Upper lobe of left lung (tissue), 6 donors: ENCODE measurements around the gene DRAXIN. TPM values are rescaled to one million over a fixed set of nuclear protein-coding genes. Genes with fewer than 3 reads are reported as not detected.

Experiments
- ATAC-seq, 2 donors: fragments of 200-7000 bp; cut with Tn5 transposase; one replicate each; pipeline ENCODE4 v1.9.1; 2022; ENCODE audit warnings: mild to moderate bottlenecking in 2 of 2, moderate library complexity in 2 of 2; ENCODE audit not compliant: low FRiP score in 2 of 2
- DNase-seq, 2 donors: peaks; one replicate each; pipeline ENCODE4 v3.0.0-alpha.2; 2019 to 2020
- H3K27ac ChIP-seq, 4 donors: fragments of 200-600 bp; sonication (generic); one replicate each; pipeline ENCODE4 v1.5.1; 2016 to 2019
- H3K27me3 ChIP-seq, 4 donors: fragments of 200-600 bp; sonication (generic); one replicate each; pipeline ENCODE4 v1.5.1; 2017 to 2019
- H3K36me3 ChIP-seq, 4 donors: fragments of 200-600 bp; sonication (generic); one replicate each; pipeline ENCODE4 v1.5.1; 2016 to 2019
- H3K4me1 ChIP-seq, 4 donors: fragments of 200-600 bp; sonication (generic); one replicate each; pipeline ENCODE4 v1.5.1; 2018 to 2019
- H3K4me3 ChIP-seq, 4 donors: fragments of 200-600 bp; sonication (generic); one replicate each; pipeline ENCODE4 v1.5.1; 2017 to 2019; ENCODE audit warnings: mild to moderate bottlenecking in 2 of 4, moderate library complexity in 1 of 4
- H3K9me3 ChIP-seq, 4 donors: fragments of 200-600 bp; sonication (generic); one replicate each; pipeline ENCODE4 v1.5.1; 2018 to 2019
- EP300 ChIP-seq, 4 donors: sonication (generic); formaldehyde crosslinking; IDR thresholded peaks; one replicate each; pipeline ENCODE4 v1.5.1; 2017; ENCODE audit warnings: antibody characterized with exemption in 4 of 4, control low read depth in 2 of 4
- POLR2A ChIP-seq, 4 donors: fragments of 450-650 bp; IDR thresholded peaks; one replicate each; pipeline ENCODE4 v1.5.1; 2016 to 2017; ENCODE audit warnings: antibody characterized with exemption in 4 of 4, mild to moderate bottlenecking in 2 of 4
- POLR2AphosphoS5 ChIP-seq, 2 donors: sonication (generic); formaldehyde crosslinking; IDR thresholded peaks; one replicate each; pipeline ENCODE4 v1.5.1; 2017; ENCODE audit warnings: antibody characterized with exemption in 2 of 2
- WGBS, 2 donors: methylation state at CpG; one replicate each; pipeline ENCODE4 v1.1.5; 2017 to 2018; 5-methylcytosine and 5-hydroxymethylcytosine counted together
- total RNA-seq, 6 donors: library from RNA; depleted of rRNA in 4 of 6; stranded (reverse); fragments of >200 nt in 4 of 6; gene quantifications; one replicate each; pipeline versions ENCODE4 v1.1.0 to v1.2.1, GENCODE V29; 2016 to 2021
- TF ChIP-seq, protein P1 (sequence below), 6 experiments: fragments of 450-650 bp in 4 of 6; fragments of 200-600 bp in 2 of 6; sonication (generic) in 2 of 6; IDR thresholded peaks; one replicate each; pipeline ENCODE4 v1.5.1; 2016 to 2019; ENCODE audit warnings: antibody characterized with exemption in 6 of 6
- donor health status: DM: no; HTN: no; CAD: no; lungs with moderate emphysema.
- donor health status: DM: no; HTN: yes; CAD: no; lungs with severe emphysema.

The DRAXIN gene
- total RNA-seq, 6 donors from 2014 or later = 0.11 to 0.17 TPM; not detected in 4

GRCh38 chr1:11645270-11645669 is 46.2 kb upstream of the DRAXIN start:
- peaks cover 0 to 8% (median 2%) of the 10 kb centered on the region in 4 donors for H3K27me3 ChIP-seq
- DNase-seq (no peak), ATAC-seq (no peak)
- peaks cover 17 to 22% (median 19%) of the 10 kb centered on the region in 4 donors for H3K4me1 ChIP-seq
- no peak overlapping the region for H3K27ac ChIP-seq
- WGBS, 2 donors = 88 to 93% methylated on average over 5 of the region's 5 CpGs
- H3K4me3 ChIP-seq = no peak overlapping the region
- H3K9me3 ChIP-seq = no peaks in the 10 kb centered on the region
- TF ChIP-seq, protein P1, sequence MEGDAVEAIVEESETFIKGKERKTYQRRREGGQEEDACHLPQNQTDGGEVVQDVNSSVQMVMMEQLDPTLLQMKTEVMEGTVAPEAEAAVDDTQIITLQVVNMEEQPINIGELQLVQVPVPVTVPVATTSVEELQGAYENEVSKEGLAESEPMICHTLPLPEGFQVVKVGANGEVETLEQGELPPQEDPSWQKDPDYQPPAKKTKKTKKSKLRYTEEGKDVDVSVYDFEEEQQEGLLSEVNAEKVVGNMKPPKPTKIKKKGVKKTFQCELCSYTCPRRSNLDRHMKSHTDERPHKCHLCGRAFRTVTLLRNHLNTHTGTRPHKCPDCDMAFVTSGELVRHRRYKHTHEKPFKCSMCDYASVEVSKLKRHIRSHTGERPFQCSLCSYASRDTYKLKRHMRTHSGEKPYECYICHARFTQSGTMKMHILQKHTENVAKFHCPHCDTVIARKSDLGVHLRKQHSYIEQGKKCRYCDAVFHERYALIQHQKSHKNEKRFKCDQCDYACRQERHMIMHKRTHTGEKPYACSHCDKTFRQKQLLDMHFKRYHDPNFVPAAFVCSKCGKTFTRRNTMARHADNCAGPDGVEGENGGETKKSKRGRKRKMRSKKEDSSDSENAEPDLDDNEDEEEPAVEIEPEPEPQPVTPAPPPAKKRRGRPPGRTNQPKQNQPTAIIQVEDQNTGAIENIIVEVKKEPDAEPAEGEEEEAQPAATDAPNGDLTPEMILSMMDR (IDR thresholded peaks at IDR 0.05) = no peak
- TF ChIP-seq POLR2A (IDR thresholded peaks at IDR 0.05) = no peak
- TF ChIP-seq POLR2AphosphoS5 (IDR thresholded peaks at IDR 0.05) = no peak
- TF ChIP-seq EP300 (IDR thresholded peaks at IDR 0.05) = no peak
- no peaks in the 10 kb centered on the region for H3K36me3 ChIP-seq

DNA sequence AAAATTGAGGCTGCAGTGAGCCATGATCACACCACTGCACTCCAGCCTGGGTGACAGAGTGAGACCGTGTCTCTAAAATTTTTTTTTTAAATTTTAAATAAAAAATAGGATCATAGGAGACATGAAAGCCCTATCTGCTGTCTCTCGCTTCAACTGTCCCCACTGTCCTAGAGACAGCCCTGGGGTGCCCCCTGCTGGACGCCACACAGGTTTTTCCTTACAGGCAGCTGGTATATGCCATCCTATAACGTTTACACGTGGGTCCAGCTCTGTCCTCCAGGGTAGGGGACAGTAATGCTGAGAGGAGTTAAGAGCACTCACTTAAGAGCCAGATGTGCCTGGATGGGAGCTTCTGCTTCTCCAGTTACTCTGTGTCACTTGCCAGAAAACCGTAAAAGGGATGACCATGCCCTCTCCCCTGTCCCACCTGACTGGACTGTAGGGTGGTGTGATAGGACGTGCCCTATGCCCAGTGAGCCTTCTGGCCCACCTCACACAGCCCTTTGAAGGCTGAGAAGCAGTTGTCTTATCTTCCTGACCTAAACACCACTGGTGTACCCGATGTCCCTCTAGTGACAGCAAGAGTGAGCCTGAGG is 45.7 kb upstream of the DRAXIN start:
- H3K27ac ChIP-seq = no peak overlapping the region
- ATAC-seq = peak; percentile 52 to 54
- WGBS, 2 donors = 27% methylated on average over 7 to 8 of the region's 8 CpGs
- H3K4me3 ChIP-seq = no peak overlapping the region
- peaks cover 0 to 10% (median 2%) of the 10 kb centered on the region in 4 donors for H3K27me3 ChIP-seq
- no peak for TF ChIP-seq POLR2A (IDR thresholded peaks at IDR 0.05)
- TF ChIP-seq, protein P1 (IDR thresholded peaks at IDR 0.05) = peak; percentile 14 to 76 (median 57)
- H3K9me3 ChIP-seq = no peaks in the 10 kb centered on the region
- no peaks in the 10 kb centered on the region for H3K36me3 ChIP-seq
- DNase-seq = peak in 1 of 2 donors; percentile 69
- peaks cover 22 to 27% (median 24%) of the 10 kb centered on the region in 4 donors for H3K4me1 ChIP-seq

DNA sequence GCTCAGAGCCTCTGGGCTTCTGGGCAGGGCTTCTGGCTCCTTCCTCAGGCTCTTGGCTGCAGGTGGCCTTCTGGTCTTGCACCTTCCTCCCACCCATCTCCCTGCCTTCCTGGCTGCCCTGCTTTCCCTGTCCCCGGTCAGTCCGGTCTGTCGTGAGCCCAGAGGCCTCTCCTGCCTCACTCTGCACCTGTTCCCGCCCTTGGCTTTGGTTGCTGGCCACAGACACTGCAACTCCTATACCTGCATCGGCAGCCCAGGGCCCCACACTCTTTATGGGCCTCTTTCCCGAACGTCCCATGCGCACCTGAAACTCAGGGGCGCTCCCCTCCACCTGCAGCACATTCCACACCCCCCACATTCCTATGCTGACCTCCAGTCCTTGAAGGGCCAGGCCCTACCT is 45.2 kb upstream of the DRAXIN start:
- no peak for ATAC-seq
- WGBS, 2 donors = 82 to 84% methylated on average over 9 of the region's 9 CpGs
- TF ChIP-seq, protein P1 (IDR thresholded peaks at IDR 0.05) = no peak
- TF ChIP-seq EP300 (IDR thresholded peaks at IDR 0.05) = no peak
- TF ChIP-seq POLR2AphosphoS5 (IDR thresholded peaks at IDR 0.05) = no peak
- TF ChIP-seq POLR2A (IDR thresholded peaks at IDR 0.05) = no peak
- Histone ChIP-seq H3K27me3 (peaks cover 0 to 10% (median 2%) of the 10 kb centered on the region in 4 donors), H3K4me3 (no peak overlapping the region), H3K4me1 (peaks cover 23 to 30% (median 25%) of the 10 kb centered on the region in 4 donors), H3K9me3 (no peaks in the 10 kb centered on the region), H3K36me3 (no peaks in the 10 kb centered on the region), H3K27ac (no peak overlapping the region)
- DNase-seq = no peak

GRCh38 chr1:11647333-11647732 is 44.2 kb upstream of the DRAXIN start:
- Histone ChIP-seq H3K27me3 (peaks cover 0 to 10% (median 2%) of the 10 kb centered on the region in 4 donors), H3K27ac (no peak overlapping the region), H3K9me3 (no peaks in the 10 kb centered on the region), H3K4me3 (no peak overlapping the region), H3K36me3 (no peaks in the 10 kb centered on the region), H3K4me1 (peaks cover 23 to 30% (median 25%) of the 10 kb centered on the region in 4 donors)
- DNase-seq (no peak), ATAC-seq (no peak)
- WGBS, 2 donors = 86 to 96% methylated on average over 6 to 7 of the region's 7 CpGs
- TF ChIP-seq POLR2AphosphoS5 (IDR thresholded peaks at IDR 0.05) (no peak), POLR2A (IDR thresholded peaks at IDR 0.05) (no peak), EP300 (IDR thresholded peaks at IDR 0.05) (no peak)
- TF ChIP-seq, protein P1 (IDR thresholded peaks at IDR 0.05) = no peak

DNA sequence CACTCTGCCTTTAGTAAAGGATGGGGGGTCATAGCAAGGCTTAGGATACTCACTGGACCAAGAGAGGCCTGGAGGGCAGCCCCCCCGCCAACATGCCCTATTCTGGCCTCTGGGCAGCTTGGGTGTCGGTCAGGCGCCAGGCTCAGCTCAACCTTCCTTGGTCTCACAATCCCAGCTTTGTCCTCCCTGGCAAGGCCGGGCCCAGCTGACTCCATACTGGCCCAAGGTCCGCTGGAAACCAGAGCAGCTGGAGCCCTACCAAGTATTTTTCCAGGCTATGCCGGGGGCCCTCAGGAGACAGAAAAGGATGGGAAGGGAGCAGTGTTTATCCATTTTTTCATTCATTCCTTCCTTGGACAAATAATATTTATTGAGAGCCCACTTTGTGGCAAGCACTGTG is 43.5 kb upstream of the DRAXIN start:
- DNase-seq = no peak
- no peak overlapping the region for H3K4me3 ChIP-seq
- WGBS, 2 donors = 74 to 94% methylated on average over 4 to 5 of the region's 6 CpGs
- H3K4me1 ChIP-seq = peaks cover 23 to 30% (median 25%) of the 10 kb centered on the region in 4 donors
- no peak for ATAC-seq
- TF ChIP-seq EP300 (IDR thresholded peaks at IDR 0.05) (no peak), POLR2A (IDR thresholded peaks at IDR 0.05) (no peak), POLR2AphosphoS5 (IDR thresholded peaks at IDR 0.05) (no peak)
- TF ChIP-seq, protein P1 (IDR thresholded peaks at IDR 0.05) = no peak
- peaks cover 0 to 10% (median 2%) of the 10 kb centered on the region in 4 donors for H3K27me3 ChIP-seq
- H3K36me3 ChIP-seq = no peaks in the 10 kb centered on the region
- no peak overlapping the region for H3K27ac ChIP-seq
- H3K9me3 ChIP-seq = no peaks in the 10 kb centered on the region
